ENCODE results near the gene NUP37. TPM values are rescaled to one million over a fixed set of nuclear protein-coding genes. Genes with fewer than 3 reads are reported as not detected.

The NUP37 gene
- total and polyA plus RNA-seq, 9 donors = 16.3 to 24.4 (median 19.2) TPM

DNA sequence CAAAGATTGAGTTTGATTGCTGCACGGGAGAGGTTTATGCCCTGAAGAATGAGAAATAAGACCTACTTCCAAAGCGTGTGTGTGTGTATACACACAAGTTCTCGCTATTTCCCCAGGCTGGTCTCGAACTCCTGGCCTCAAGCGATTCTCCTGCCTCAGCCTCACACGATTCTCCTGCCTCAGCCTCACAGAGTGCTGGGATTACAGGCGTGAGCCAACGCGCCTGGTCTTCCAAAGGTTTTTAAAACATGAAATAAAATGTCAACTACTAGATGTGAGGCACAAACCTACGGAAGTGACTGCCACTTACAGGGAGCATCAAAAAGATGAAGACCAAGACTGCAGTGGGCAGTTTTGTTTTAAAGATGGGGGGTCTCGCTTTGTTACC is 57.5 kb downstream of the NUP37 start:
- H3K27me3 ChIP-seq (ENCODE audit: control insufficient read depth, insufficient read depth, low read length) = no peaks in the 10 kb centered on the region
- no peaks in the 10 kb centered on the region for H3K9me3 ChIP-seq (replicated peaks; ENCODE audit: control insufficient read depth, low read depth, low read length)
- H3K27ac ChIP-seq (ENCODE audit: low read length) = no peak overlapping the region
- H3K4me3 ChIP-seq (ENCODE audit: low read length) = peak overlapping the region; percentile 86
- no peaks in the 10 kb centered on the region for H3K4me1 ChIP-seq (ENCODE audit: control insufficient read depth, insufficient read depth, low read length)
- no peak for DNase-seq
- WGBS (ENCODE audit: insufficient coverage) = 92% methylated on average over 8 of the region's 11 CpGs
- H3K36me3 ChIP-seq (ENCODE audit: control insufficient read depth, insufficient read depth, low read length) = peaks cover 5% of the 10 kb centered on the region

DNA sequence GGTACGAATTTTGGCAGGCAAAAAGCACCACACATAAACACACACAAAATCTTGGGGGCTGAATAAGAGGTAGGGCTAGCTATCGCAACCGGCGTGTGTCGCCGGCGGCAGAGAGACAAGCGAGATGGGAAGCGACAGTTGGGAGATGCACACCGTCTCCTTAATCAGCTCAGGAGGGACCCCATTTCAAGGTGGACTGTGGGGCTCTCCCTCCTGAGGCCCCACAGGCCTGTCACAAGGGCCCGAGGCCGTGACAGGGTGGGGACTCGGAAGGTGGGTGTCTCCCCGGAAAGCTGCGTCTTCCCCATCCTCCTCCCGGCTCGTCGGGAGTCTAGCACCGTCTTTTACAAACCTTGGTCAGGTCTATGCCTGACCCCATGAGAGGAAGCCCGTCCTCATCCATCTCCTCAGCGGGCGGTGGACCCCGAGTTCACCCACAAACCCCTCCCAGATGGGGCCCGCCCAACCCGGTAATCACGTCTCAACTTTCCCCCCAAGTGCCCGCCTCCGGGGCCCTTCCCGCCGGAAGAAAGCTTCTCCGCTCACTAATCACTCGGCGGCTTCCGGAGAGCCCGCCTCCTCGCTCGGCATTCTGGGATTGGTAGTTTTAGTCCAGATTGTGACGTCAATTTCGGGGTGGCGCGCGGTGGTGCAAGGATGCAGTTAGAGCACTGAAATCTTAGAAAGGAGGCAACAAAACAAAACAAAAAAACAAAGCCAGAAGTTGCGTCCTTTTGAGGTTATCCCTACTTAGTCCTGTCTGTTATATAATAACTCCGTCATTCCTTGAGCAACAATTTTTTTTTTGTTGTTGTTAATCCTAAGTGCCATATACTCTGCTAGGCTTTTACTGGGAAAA is 58.1 kb downstream of the NUP37 start, which contains the start of gene WASHC3:
WASHC3 (minus strand) TSS at position 432 of the 859 bp plus-strand sequence; CDS start at position 403, 29 bp downstream.
- Histone ChIP-seq H3K27ac (ENCODE audit: low read length) (peak within 1 kb of the TSS; percentile 72), H3K9me3 (replicated peaks; ENCODE audit: control insufficient read depth, low read depth, low read length) (no peaks in the 10 kb centered on the region), H3K27me3 (ENCODE audit: control insufficient read depth, insufficient read depth, low read length) (no peaks in the 10 kb centered on the region), H3K36me3 (ENCODE audit: control insufficient read depth, insufficient read depth, low read length) (peaks cover 5% of the 10 kb centered on the region), H3K4me3 (ENCODE audit: low read length) (peak within 1 kb of the TSS; percentile 86), H3K4me1 (ENCODE audit: control insufficient read depth, insufficient read depth, low read length) (no peaks in the 10 kb centered on the region)
- DNase-seq = peak; percentile 99
- 0% methylated on average over 22 of the region's 44 CpGs for WGBS (ENCODE audit: insufficient coverage)

- DNase-seq = no peak
- Histone ChIP-seq H3K27ac (ENCODE audit: low read length) (peak overlapping the region; percentile 72), H3K4me3 (ENCODE audit: low read length) (peak overlapping the region; percentile 86), H3K36me3 (ENCODE audit: control insufficient read depth, insufficient read depth, low read length) (peaks cover 7% of the 10 kb centered on the region), H3K27me3 (ENCODE audit: control insufficient read depth, insufficient read depth, low read length) (no peaks in the 10 kb centered on the region), H3K9me3 (replicated peaks; ENCODE audit: control insufficient read depth, low read depth, low read length) (no peaks in the 10 kb centered on the region), H3K4me1 (ENCODE audit: control insufficient read depth, insufficient read depth, low read length) (no peaks in the 10 kb centered on the region)
- 21% methylated on average over 2 of the region's 9 CpGs for WGBS (ENCODE audit: insufficient coverage)
Observed at GRCh38 chr12:102061096-102061559, 58.8 kb downstream of the NUP37 start.

GRCh38 chr12:102059343-102059742 is 60.6 kb downstream of the NUP37 start:
- Histone ChIP-seq H3K27ac (ENCODE audit: low read length) (no peak overlapping the region), H3K36me3 (ENCODE audit: control insufficient read depth, insufficient read depth, low read length) (peaks cover 7% of the 10 kb centered on the region), H3K4me1 (ENCODE audit: control insufficient read depth, insufficient read depth, low read length) (no peaks in the 10 kb centered on the region), H3K27me3 (ENCODE audit: control insufficient read depth, insufficient read depth, low read length) (no peaks in the 10 kb centered on the region), H3K9me3 (replicated peaks; ENCODE audit: control insufficient read depth, low read depth, low read length) (no peaks in the 10 kb centered on the region), H3K4me3 (ENCODE audit: low read length) (no peak overlapping the region)
- no peak for DNase-seq

GRCh38 chr12:102054345-102054744 is 65.6 kb downstream of the NUP37 start:
- no peak overlapping the region for H3K27ac ChIP-seq (ENCODE audit: low read length)
- no peaks in the 10 kb centered on the region for H3K9me3 ChIP-seq (replicated peaks; ENCODE audit: control insufficient read depth, low read depth, low read length)
- no CpG with 5 or more reads among the region's 4 CpGs for WGBS (ENCODE audit: insufficient coverage)
- H3K36me3 ChIP-seq (ENCODE audit: control insufficient read depth, insufficient read depth, low read length) = peaks cover 25% of the 10 kb centered on the region
- no peak for DNase-seq
- H3K4me3 ChIP-seq (ENCODE audit: low read length) = no peak overlapping the region
- no peaks in the 10 kb centered on the region for H3K4me1 ChIP-seq (ENCODE audit: control insufficient read depth, insufficient read depth, low read length)
- H3K27me3 ChIP-seq (ENCODE audit: control insufficient read depth, insufficient read depth, low read length) = no peaks in the 10 kb centered on the region

DNA sequence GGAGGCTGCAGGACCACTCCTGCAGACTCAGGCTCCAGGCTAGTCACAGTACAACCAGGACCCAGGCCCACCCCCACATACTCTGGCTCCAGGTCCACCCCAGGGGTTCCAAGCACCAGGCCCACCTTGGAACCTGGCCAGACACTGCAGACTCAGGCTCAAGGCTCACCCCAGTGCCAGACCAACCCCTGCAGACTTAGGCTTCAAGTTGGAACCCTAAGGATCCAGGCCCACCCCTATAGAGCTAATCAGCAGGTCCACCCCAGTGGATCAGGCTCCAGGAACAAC is 66.9 kb downstream of the NUP37 start:
- Histone ChIP-seq H3K27ac (ENCODE audit: low read length) (no peak overlapping the region), H3K9me3 (replicated peaks; ENCODE audit: control insufficient read depth, low read depth, low read length) (no peaks in the 10 kb centered on the region), H3K27me3 (ENCODE audit: control insufficient read depth, insufficient read depth, low read length) (no peaks in the 10 kb centered on the region), H3K36me3 (ENCODE audit: control insufficient read depth, insufficient read depth, low read length) (peaks cover 27% of the 10 kb centered on the region), H3K4me3 (ENCODE audit: low read length) (no peak overlapping the region), H3K4me1 (ENCODE audit: control insufficient read depth, insufficient read depth, low read length) (no peaks in the 10 kb centered on the region)
- DNase-seq = no peak

DNA sequence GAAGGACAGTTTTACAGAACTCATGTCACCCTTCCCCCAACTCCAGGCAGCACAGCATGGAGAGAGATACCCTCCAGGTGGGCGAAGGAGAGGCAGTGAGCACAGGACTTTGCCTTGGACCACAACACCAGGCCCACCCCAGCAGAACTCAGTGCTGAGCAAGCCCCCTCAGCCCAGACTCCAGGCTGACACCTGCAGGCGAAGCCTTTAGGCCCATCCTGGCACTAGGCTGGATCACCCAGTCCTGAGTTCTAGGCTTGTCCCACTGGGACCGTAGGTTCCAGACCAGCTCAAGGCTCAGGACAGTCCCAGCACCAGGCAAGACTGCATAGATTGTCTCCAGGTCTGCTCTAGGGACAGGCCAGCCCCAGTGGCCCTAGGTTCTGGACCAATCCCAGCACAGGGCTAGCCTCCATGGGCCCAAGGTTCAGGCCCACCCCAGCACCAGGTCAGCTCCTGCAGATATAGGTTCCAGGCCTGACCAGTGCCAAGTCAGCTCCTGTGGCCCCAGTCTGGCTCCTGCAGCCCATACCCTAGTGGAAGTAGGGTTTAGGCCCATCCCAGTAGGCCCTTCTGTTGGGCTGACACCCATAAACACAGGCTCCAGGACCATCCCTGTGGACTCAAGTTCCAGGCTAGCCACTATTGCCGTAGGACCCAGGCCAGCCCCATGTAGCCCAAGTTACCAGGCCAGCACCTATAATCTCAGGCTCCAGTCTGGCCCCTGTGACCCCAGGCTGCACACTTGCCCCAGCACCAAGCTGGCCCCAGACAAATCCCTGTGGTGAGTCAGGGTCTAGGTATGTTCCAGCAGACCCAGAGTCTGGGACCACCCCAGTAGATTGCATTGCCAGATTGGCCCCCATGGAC is 67.5 kb downstream of the NUP37 start:
- no peak overlapping the region for H3K27ac ChIP-seq (ENCODE audit: low read length)
- DNase-seq = no peak
- H3K27me3 ChIP-seq (ENCODE audit: control insufficient read depth, insufficient read depth, low read length) = no peaks in the 10 kb centered on the region
- H3K4me3 ChIP-seq (ENCODE audit: low read length) = no peak overlapping the region
- no peaks in the 10 kb centered on the region for H3K9me3 ChIP-seq (replicated peaks; ENCODE audit: control insufficient read depth, low read depth, low read length)
- no peaks in the 10 kb centered on the region for H3K4me1 ChIP-seq (ENCODE audit: control insufficient read depth, insufficient read depth, low read length)
- H3K36me3 ChIP-seq (ENCODE audit: control insufficient read depth, insufficient read depth, low read length) = peaks cover 27% of the 10 kb centered on the region
- 100% methylated on average over 4 of the region's 4 CpGs for WGBS (ENCODE audit: insufficient coverage)

DNA sequence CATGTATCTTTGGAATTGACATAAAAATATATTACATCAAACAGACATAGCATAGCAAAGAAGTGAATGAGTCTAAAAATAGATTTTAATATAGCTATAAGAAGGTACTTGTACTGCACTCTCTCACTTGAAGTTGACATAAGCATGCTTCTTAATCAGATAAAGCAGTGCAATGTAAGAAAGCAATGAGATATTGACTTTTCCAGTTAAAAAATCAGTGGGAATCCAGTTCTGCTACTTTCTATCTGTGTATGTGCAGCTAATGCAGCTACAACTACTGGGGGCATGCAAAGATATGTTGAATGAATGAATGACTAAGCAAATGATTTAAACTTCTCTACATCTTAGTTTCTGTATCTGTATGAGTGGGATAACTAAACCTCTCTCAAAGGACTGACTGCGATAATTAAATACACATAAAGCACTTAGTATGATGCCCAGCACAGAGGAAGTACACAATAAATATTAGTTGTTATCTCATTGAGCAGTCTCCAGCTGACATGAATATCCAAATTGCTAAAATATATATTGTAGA is 68.4 kb downstream of the NUP37 start:
- no peaks in the 10 kb centered on the region for H3K4me1 ChIP-seq (ENCODE audit: control insufficient read depth, insufficient read depth, low read length)
- H3K27ac ChIP-seq (ENCODE audit: low read length) = no peak overlapping the region
- no peak overlapping the region for H3K4me3 ChIP-seq (ENCODE audit: low read length)
- H3K9me3 ChIP-seq (replicated peaks; ENCODE audit: control insufficient read depth, low read depth, low read length) = no peaks in the 10 kb centered on the region
- peaks cover 27% of the 10 kb centered on the region for H3K36me3 ChIP-seq (ENCODE audit: control insufficient read depth, insufficient read depth, low read length)
- DNase-seq = no peak
- H3K27me3 ChIP-seq (ENCODE audit: control insufficient read depth, insufficient read depth, low read length) = no peaks in the 10 kb centered on the region
- no CpG with 5 or more reads among the region's 1 CpG for WGBS (ENCODE audit: insufficient coverage)

DNA sequence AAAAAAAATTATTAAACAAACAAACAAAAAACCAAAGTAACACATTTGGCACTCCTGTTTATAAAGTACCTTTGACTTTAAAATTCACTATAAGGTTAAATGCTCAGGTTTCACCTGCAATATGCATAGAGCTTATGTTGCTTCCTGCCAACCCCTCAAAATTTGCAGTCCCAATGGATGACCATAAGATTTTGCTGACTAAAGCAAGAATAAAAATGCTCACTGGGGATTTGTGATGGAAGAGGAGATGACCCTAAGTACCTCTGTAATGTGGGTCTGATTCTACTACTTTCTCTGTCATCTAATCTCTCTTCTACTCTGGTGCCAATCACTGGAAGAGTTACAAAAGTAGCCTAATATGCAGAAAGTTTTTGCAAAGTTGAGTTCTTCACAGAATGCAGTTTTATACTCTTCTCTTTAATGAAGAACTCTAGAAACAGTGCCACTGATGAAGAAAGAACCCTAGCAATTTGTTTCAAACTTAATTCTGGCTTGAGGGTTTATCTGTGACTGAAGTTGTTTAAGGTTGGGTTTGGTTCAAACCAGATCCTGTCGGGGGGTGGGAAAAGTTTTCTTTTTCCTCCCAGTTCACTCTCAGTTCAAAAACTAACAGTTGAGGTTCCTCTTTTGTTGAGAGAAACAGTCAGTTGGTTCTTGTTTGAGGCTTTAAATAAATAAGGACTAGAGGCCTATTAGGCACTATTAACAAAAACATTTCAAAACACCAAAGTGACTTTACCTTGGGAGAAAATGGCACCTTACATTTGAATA is 69.1 kb downstream of the NUP37 start:
- Histone ChIP-seq H3K27me3 (ENCODE audit: control insufficient read depth, insufficient read depth, low read length) (no peaks in the 10 kb centered on the region), H3K9me3 (replicated peaks; ENCODE audit: control insufficient read depth, low read depth, low read length) (no peaks in the 10 kb centered on the region), H3K4me3 (ENCODE audit: low read length) (no peak overlapping the region), H3K4me1 (ENCODE audit: control insufficient read depth, insufficient read depth, low read length) (no peaks in the 10 kb centered on the region), H3K36me3 (ENCODE audit: control insufficient read depth, insufficient read depth, low read length) (peaks cover 27% of the 10 kb centered on the region), H3K27ac (ENCODE audit: low read length) (no peak overlapping the region)
- DNase-seq = peak; percentile 10
- WGBS (ENCODE audit: insufficient coverage) = no CpG with 5 or more reads among the region's 1 CpG
